VCaP (cell line): Measurements from ENCODE around the gene PGBD5.

Experiments used
- H3K27ac ChIP-seq: fragments of 450-650 bp; 2 replicates; pipeline ENCODE4 v1.5.1; 2017
- CTCF ChIP-seq: fragments of 450-650 bp; conservative IDR thresholded peaks from 2 replicates; pipeline ENCODE4 v1.5.1; 2017; ENCODE audit warnings: mild to moderate bottlenecking, moderate library complexity

The PGBD5 gene

GRCh38 chr1:230274254-230274653, 151.9 kb downstream of the PGBD5 start:
- no peak for TF ChIP-seq CTCF
- no peak overlapping the region for H3K27ac ChIP-seq

- TF ChIP-seq CTCF: no peak
- peak overlapping the region; percentile 94 for H3K27ac ChIP-seq
Observed at GRCh38 chr1:230273141-230273710, 152.9 kb downstream of the PGBD5 start.

GRCh38 chr1:230272557-230272956, 153.6 kb downstream of the PGBD5 start:
- peak overlapping the region; percentile 94 for H3K27ac ChIP-seq
- no peak for TF ChIP-seq CTCF

- peak overlapping the region; percentile 94 for H3K27ac ChIP-seq
Observed at GRCh38 chr1:230271300-230272035, 154.7 kb downstream of the PGBD5 start.

GRCh38 chr1:230270559-230271281, 155.4 kb downstream of the PGBD5 start:
- peak overlapping the region; percentile 94 for H3K27ac ChIP-seq
- TF ChIP-seq CTCF: no peak

More at GRCh38 chr1:230271300-230272035, 154.7 kb downstream of the PGBD5 start:
- TF ChIP-seq CTCF: no peak

GRCh38 chr1:230270185-230270558, 156.0 kb downstream of the PGBD5 start:
- peak overlapping the region; percentile 94 for H3K27ac ChIP-seq
- no peak for TF ChIP-seq CTCF

GRCh38 chr1:230268371-230269170, 157.6 kb downstream of the PGBD5 start:
- H3K27ac ChIP-seq: peak overlapping the region; percentile 94
- peak; percentile 84 for TF ChIP-seq CTCF
